Endometrial microvascular endothelial cells (primary cell): ENCODE measurements around the gene TENM4. TPM values are rescaled to one million over a fixed set of nuclear protein-coding genes. Genes with fewer than 3 reads are reported as not detected.

Experiments used
- in situ Hi-C: cut with HindIII; loops from 2 replicates; pipeline ENCODE4 v1.10.0; 2017; ENCODE audit warnings: low sequenced_read_pairs, low pct_unique_long_range_greater_than_20kb; ENCODE audit errors: inconsistent ontology term
- total RNA-seq: library from RNA; depleted of rRNA; stranded (reverse); fragments of >200 nt; gene quantifications from one replicate; pipeline ENCODE4 v1.2.3, GENCODE V29; 2015; ENCODE audit errors: inconsistent ontology term

The TENM4 gene
- total RNA-seq, 1 donor from 2014 or later, result 1.4 TPM

GRCh38 chr11:79094616-79095015 is 346.2 kb downstream of the TENM4 start:
- in situ Hi-C loops, result no loop called here

GRCh38 chr11:79092791-79093353 is 348.0 kb downstream of the TENM4 start:
- in situ Hi-C loops, result no loop called here

GRCh38 chr11:79090191-79090705 is 350.6 kb downstream of the TENM4 start:
- in situ Hi-C loops, result no loop called here

GRCh38 chr11:79089601-79090000 is 351.2 kb downstream of the TENM4 start:
- in situ Hi-C loops, result no loop called here

GRCh38 chr11:79088967-79089366 is 351.9 kb downstream of the TENM4 start:
- in situ Hi-C loops, result no loop called here

GRCh38 chr11:79087961-79088318 is 352.9 kb downstream of the TENM4 start:
- in situ Hi-C loops, result no loop called here

- in situ Hi-C loops, result no loop called here
Observed at GRCh38 chr11:79087238-79087960, 353.4 kb downstream of the TENM4 start.

- in situ Hi-C loops, result no loop called here
Observed at GRCh38 chr11:79086056-79086455, 354.8 kb downstream of the TENM4 start.

GRCh38 chr11:79084382-79084781 is 356.4 kb downstream of the TENM4 start:
- in situ Hi-C loops, result no loop called here

GRCh38 chr11:79083352-79083751 is 357.5 kb downstream of the TENM4 start:
- in situ Hi-C loops, result no loop called here

GRCh38 chr11:79082907-79083306 is 357.9 kb downstream of the TENM4 start:
- in situ Hi-C loops, result no loop called here

GRCh38 chr11:79082280-79082679 is 358.6 kb downstream of the TENM4 start:
- in situ Hi-C loops, result no loop called here

- in situ Hi-C loops, result no loop called here
Observed at GRCh38 chr11:79081471-79082031, 359.3 kb downstream of the TENM4 start.

GRCh38 chr11:79080551-79080950 is 360.3 kb downstream of the TENM4 start:
- in situ Hi-C loops, result no loop called here

- in situ Hi-C loops, result no loop called here
Observed at GRCh38 chr11:79078999-79079398, 361.8 kb downstream of the TENM4 start.

GRCh38 chr11:79078456-79078855 is 362.4 kb downstream of the TENM4 start:
- in situ Hi-C loops, result no loop called here

- in situ Hi-C loops, result no loop called here
Observed at GRCh38 chr11:79077702-79078330, 363.0 kb downstream of the TENM4 start.

- in situ Hi-C loops, result no loop called here
Observed at GRCh38 chr11:79076526-79077115, 364.2 kb downstream of the TENM4 start.

- in situ Hi-C loops, result no loop called here
Observed at GRCh38 chr11:79074547-79074946, 366.3 kb downstream of the TENM4 start.
